ENCODE results near the gene ZNF280B. TPM values are rescaled to one million over a fixed set of nuclear protein-coding genes. Genes with fewer than 3 reads are reported as not detected.

The ZNF280B gene
- total RNA-seq, 2 experiments from 2014 or later: 2.9 to 5.3 TPM

GRCh38 chr22:22553735-22554586, 45.4 kb upstream of the ZNF280B start:
- ChIA-PET CTCF (ENCODE audit: unreplicated experiment) (no interaction called here), POLR2A (no interaction called here)
- no peak overlapping the region for H3K27ac ChIP-seq (ENCODE audit: low read depth, low read length, poor library complexity, severe bottlenecking)
- DNase-seq (ENCODE audit: low spot score): no peak
- intact Hi-C loops (cut with micrococcal nuclease; ENCODE audit: unreplicated experiment): no loop called here
- no TSS peak for BruUV-seq (replicated peaks)
- H3K9me2 ChIP-seq (ENCODE audit: insufficient read depth, low read length): no peaks in the 10 kb centered on the region
- no peak overlapping the region for H3K4me3 ChIP-seq (ENCODE audit: low read depth, low read length, poor library complexity, severe bottlenecking)
- H3K79me2 ChIP-seq (ENCODE audit: insufficient read depth, low read depth, low read length): no peaks in the 10 kb centered on the region
- no peak for TF ChIP-seq CTCF (conservative IDR thresholded peaks at IDR 0.05; ENCODE audit: low read length)
- no peak for TF ChIP-seq EZH2phosphoT487 (IDR thresholded peaks at IDR 0.05; ENCODE audit: borderline replicate concordance, low read depth, low read length)
- no peaks in the 10 kb centered on the region for H3K9me3 ChIP-seq (ENCODE audit: low read length)
- no peak overlapping the region for H2AFZ ChIP-seq (ENCODE audit: low read length)
- peaks cover 6% of the 10 kb centered on the region for H3K4me1 ChIP-seq (ENCODE audit: insufficient read depth, low read length, poor library complexity, severe bottlenecking)
- no peaks in the 10 kb centered on the region for H3K36me3 ChIP-seq (ENCODE audit: insufficient read depth, low read length)
- H4K20me1 ChIP-seq (ENCODE audit: insufficient read depth, low read length): no peaks in the 10 kb centered on the region
- H3K4me2 ChIP-seq (ENCODE audit: low read length): no peak overlapping the region

- ChIA-PET CTCF (ENCODE audit: unreplicated experiment) (no interaction called here), POLR2A (no interaction called here)
- TF ChIP-seq CTCF (conservative IDR thresholded peaks at IDR 0.05; ENCODE audit: low read length) (no peak), EZH2phosphoT487 (IDR thresholded peaks at IDR 0.05; ENCODE audit: borderline replicate concordance, low read depth, low read length) (no peak)
- Histone ChIP-seq H4K20me1 (ENCODE audit: insufficient read depth, low read length) (no peaks in the 10 kb centered on the region), H2AFZ (ENCODE audit: low read length) (no peak overlapping the region), H3K4me2 (ENCODE audit: low read length) (no peak overlapping the region), H3K9me2 (ENCODE audit: insufficient read depth, low read length) (no peaks in the 10 kb centered on the region), H3K27ac (ENCODE audit: low read depth, low read length, poor library complexity, severe bottlenecking) (no peak overlapping the region), H3K4me1 (ENCODE audit: insufficient read depth, low read length, poor library complexity, severe bottlenecking) (no peaks in the 10 kb centered on the region), H3K79me2 (ENCODE audit: insufficient read depth, low read depth, low read length) (no peaks in the 10 kb centered on the region), H3K4me3 (ENCODE audit: low read depth, low read length, poor library complexity, severe bottlenecking) (no peak overlapping the region), H3K9me3 (ENCODE audit: low read length) (no peaks in the 10 kb centered on the region), H3K36me3 (ENCODE audit: insufficient read depth, low read length) (no peaks in the 10 kb centered on the region)
- no TSS peak for BruUV-seq (replicated peaks)
- intact Hi-C loops (cut with micrococcal nuclease; ENCODE audit: unreplicated experiment): no loop called here
- no peak for DNase-seq (ENCODE audit: low spot score)
These were observed 44.6 kb upstream of the ZNF280B start for GRCh38 chr22:22553141-22553540.

- Histone ChIP-seq H3K4me1 (ENCODE audit: insufficient read depth, low read length, poor library complexity, severe bottlenecking) (no peaks in the 10 kb centered on the region), H3K36me3 (ENCODE audit: insufficient read depth, low read length) (no peaks in the 10 kb centered on the region), H3K27ac (ENCODE audit: low read depth, low read length, poor library complexity, severe bottlenecking) (no peak overlapping the region), H2AFZ (ENCODE audit: low read length) (no peak overlapping the region), H3K9me3 (ENCODE audit: low read length) (no peaks in the 10 kb centered on the region), H3K4me2 (ENCODE audit: low read length) (no peak overlapping the region), H3K79me2 (ENCODE audit: insufficient read depth, low read depth, low read length) (no peaks in the 10 kb centered on the region), H3K4me3 (ENCODE audit: low read depth, low read length, poor library complexity, severe bottlenecking) (no peak overlapping the region), H4K20me1 (ENCODE audit: insufficient read depth, low read length) (no peaks in the 10 kb centered on the region), H3K9me2 (ENCODE audit: insufficient read depth, low read length) (no peaks in the 10 kb centered on the region)
- TF ChIP-seq EZH2phosphoT487 (IDR thresholded peaks at IDR 0.05; ENCODE audit: borderline replicate concordance, low read depth, low read length): no peak
- TF ChIP-seq CTCF (conservative IDR thresholded peaks at IDR 0.05; ENCODE audit: low read length): peak; percentile 56
- DNase-seq (ENCODE audit: low spot score): peak; percentile 58
- BruUV-seq (replicated peaks): no TSS peak
- intact Hi-C loops (cut with micrococcal nuclease; ENCODE audit: unreplicated experiment): no loop called here
- CTCF ChIA-PET (ENCODE audit: unreplicated experiment): no interaction called here
- POLR2A ChIA-PET: no interaction called here
These were observed 44.1 kb upstream of the ZNF280B start for GRCh38 chr22:22552630-22553029.

Data from OCI-LY7 (cell line).